Ovary (tissue), 3 donors: ENCODE measurements around the gene SCAMP2.

ENCODE experiments used
- CTCF ChIP-seq, 3 donors: fragments of 450-650 bp in 2 of 3; fragments of 200-600 bp in 1 of 3; IDR thresholded peaks; one replicate each; pipeline versions ENCODE4 v1.5.1 to v1.8.0; 2016 to 2022; ENCODE audit warnings: antibody characterized with exemption in 3 of 3, mild to moderate bottlenecking in 1 of 3
- EP300 ChIP-seq: sonication (generic); formaldehyde crosslinking; IDR thresholded peaks from one replicate; pipeline ENCODE4 v1.6.1; 2017; ENCODE audit warnings: antibody characterized with exemption
- POLR2A ChIP-seq: fragments of 450-650 bp; IDR thresholded peaks from one replicate; pipeline ENCODE4 v1.6.1; 2017; ENCODE audit warnings: antibody characterized with exemption, mild to moderate bottlenecking, moderate library complexity
- donor health status: DM: no; HTN: no; CAD: no.

GRCh38 chr15:74831813-74832495 is 41.2 kb downstream of the SCAMP2 start:
- no peak for TF ChIP-seq CTCF (IDR thresholded peaks at IDR 0.05)
- no peak for TF ChIP-seq POLR2A
- no peak for TF ChIP-seq EP300
